ENCODE results near the gene VEGFB.

DNA sequence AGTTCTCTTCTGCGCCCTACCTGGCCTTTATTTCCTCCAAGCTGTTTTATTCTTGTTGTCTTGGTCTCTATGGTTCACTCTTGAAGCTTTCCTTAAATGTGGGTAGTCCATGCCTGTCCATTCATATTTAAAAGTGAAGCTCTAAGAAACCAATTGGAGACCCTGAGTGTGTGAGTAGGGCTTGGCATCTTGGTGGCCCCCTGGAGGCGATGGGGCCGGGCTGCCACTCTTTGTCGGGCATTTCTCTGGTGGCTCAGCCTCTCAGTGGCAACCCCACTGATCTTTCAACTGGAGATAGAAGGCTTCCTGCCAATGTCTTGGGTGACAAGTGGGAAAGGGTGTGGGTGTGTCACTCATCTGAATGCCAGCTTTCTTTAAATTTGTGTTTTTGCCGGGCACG is 17.5 kb upstream of the VEGFB start:
- no peak for TF ChIP-seq TCF12 (IDR thresholded peaks at IDR 0.05; ENCODE audit: low read depth)
- no peak for TF ChIP-seq TAF1 (IDR thresholded peaks at IDR 0.05; ENCODE audit: low read depth)
- TF ChIP-seq, protein P1, sequence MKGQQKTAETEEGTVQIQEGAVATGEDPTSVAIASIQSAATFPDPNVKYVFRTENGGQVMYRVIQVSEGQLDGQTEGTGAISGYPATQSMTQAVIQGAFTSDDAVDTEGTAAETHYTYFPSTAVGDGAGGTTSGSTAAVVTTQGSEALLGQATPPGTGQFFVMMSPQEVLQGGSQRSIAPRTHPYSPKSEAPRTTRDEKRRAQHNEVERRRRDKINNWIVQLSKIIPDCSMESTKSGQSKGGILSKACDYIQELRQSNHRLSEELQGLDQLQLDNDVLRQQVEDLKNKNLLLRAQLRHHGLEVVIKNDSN (IDR thresholded peaks at IDR 0.05), result no peak
